Type B pancreatic cell (in vitro differentiated cells): ENCODE results near the gene CASQ1. TPM values are rescaled to one million over a fixed set of nuclear protein-coding genes. Genes with fewer than 3 reads are reported as not detected.

Experiments
- DNase-seq: peaks from one replicate; pipeline ENCODE4 v3.0.0; 2021; ENCODE audit warnings: mixed read lengths; ENCODE audit not compliant: unreplicated experiment; ENCODE audit errors: extremely low spot score
- H3K27ac Mint-ChIP-seq: 2 replicates; pipeline ENCODE4 v1.8.0; 2021; ENCODE audit warnings: mild to moderate bottlenecking, mixed read lengths
- H3K27me3 Mint-ChIP-seq: 2 replicates; pipeline ENCODE4 v1.8.0; 2021; ENCODE audit warnings: mixed read lengths
- H3K36me3 Mint-ChIP-seq: 2 replicates; pipeline ENCODE4 v1.8.0; 2021; ENCODE audit warnings: mixed read lengths
- H3K4me1 Mint-ChIP-seq: one replicate; pipeline ENCODE4 v1.8.0; 2021; ENCODE audit warnings: mixed read lengths; ENCODE audit not compliant: unreplicated experiment
- H3K4me3 Mint-ChIP-seq: 2 replicates; pipeline ENCODE4 v1.8.0; 2021; ENCODE audit warnings: mild to moderate bottlenecking, mixed read lengths
- H3K9me3 Mint-ChIP-seq: 2 replicates; pipeline ENCODE4 v1.8.0; 2021; ENCODE audit warnings: mixed read lengths
- total RNA-seq: library from RNA; stranded (reverse); gene quantifications from 2 replicates; pipeline ENCODE4 v1.2.1, GENCODE V29; 2021; ENCODE audit warnings: low replicate concordance
- TF ChIP-seq, protein P1 (sequence below): fragments of 200-600 bp; sonication (generic); conservative IDR thresholded peaks from 2 replicates; pipeline ENCODE4 v1.5.0; 2021; ENCODE audit warnings: antibody characterized with exemption, mild to moderate bottlenecking

Gene CASQ1
- total RNA-seq, 1 donor from 2014 or later, result 0.46 TPM

DNA sequence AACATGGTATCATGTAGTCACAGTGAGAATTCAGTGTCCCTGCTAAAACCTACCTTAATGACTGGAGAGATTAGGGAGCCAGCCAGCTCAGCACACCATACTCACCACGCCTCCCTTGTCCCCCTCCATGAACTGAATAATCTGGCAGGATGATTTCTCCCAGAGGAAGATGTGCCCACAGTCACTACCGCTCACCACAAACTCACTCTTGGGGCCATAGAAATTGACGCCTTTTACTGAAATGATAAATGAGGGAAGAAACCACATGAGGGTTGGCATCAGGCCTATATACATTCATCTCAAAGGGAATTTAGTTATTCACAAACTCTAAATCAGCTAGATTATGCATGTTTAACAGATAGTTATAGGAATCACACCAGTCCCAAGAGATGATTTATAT is 32.2 kb downstream of the CASQ1 start:
- TF ChIP-seq, protein P1, sequence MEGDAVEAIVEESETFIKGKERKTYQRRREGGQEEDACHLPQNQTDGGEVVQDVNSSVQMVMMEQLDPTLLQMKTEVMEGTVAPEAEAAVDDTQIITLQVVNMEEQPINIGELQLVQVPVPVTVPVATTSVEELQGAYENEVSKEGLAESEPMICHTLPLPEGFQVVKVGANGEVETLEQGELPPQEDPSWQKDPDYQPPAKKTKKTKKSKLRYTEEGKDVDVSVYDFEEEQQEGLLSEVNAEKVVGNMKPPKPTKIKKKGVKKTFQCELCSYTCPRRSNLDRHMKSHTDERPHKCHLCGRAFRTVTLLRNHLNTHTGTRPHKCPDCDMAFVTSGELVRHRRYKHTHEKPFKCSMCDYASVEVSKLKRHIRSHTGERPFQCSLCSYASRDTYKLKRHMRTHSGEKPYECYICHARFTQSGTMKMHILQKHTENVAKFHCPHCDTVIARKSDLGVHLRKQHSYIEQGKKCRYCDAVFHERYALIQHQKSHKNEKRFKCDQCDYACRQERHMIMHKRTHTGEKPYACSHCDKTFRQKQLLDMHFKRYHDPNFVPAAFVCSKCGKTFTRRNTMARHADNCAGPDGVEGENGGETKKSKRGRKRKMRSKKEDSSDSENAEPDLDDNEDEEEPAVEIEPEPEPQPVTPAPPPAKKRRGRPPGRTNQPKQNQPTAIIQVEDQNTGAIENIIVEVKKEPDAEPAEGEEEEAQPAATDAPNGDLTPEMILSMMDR, result no peak
- no peaks in the 10 kb centered on the region for H3K9me3 Mint-ChIP-seq
- peaks cover 4% of the 10 kb centered on the region for H3K4me1 Mint-ChIP-seq
- DNase-seq, result no peak
- no peak overlapping the region for H3K27ac Mint-ChIP-seq
- no peaks in the 10 kb centered on the region for H3K27me3 Mint-ChIP-seq
- peaks cover 14% of the 10 kb centered on the region for H3K36me3 Mint-ChIP-seq
- no peak overlapping the region for H3K4me3 Mint-ChIP-seq

DNA sequence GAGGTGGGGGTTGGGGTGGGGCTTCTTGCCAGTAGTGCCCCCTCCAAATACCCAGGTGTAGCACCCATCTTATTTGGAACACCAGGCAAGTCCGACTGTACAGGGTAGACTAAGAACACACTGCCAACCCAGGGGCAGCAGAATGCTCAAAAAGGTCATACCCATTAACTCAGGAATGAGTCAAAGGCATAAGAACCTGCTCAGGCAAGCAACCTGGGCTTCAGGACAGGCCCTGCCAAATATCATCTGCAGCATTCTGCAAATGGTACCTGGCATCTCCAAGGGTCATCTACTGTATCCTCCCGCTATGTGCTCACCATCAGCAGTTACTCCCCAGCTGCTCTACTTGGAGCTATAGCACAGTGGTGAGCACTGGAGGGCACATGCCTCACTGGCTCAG is 34.2 kb downstream of the CASQ1 start:
- Mint-ChIP-seq H3K27me3 (no peaks in the 10 kb centered on the region), H3K27ac (no peak overlapping the region), H3K36me3 (peaks cover 13% of the 10 kb centered on the region), H3K4me1 (no peaks in the 10 kb centered on the region), H3K9me3 (no peaks in the 10 kb centered on the region), H3K4me3 (no peak overlapping the region)
- TF ChIP-seq, protein P1, result no peak
- DNase-seq, result no peak

GRCh38 chr1:160225345-160225744 is 35.0 kb downstream of the CASQ1 start:
- Mint-ChIP-seq H3K4me3 (no peak overlapping the region), H3K9me3 (no peaks in the 10 kb centered on the region), H3K27me3 (no peaks in the 10 kb centered on the region), H3K4me1 (no peaks in the 10 kb centered on the region), H3K27ac (no peak overlapping the region), H3K36me3 (peaks cover 17% of the 10 kb centered on the region)
- TF ChIP-seq, protein P1, result no peak
- DNase-seq, result no peak

- no peaks in the 10 kb centered on the region for H3K27me3 Mint-ChIP-seq
- TF ChIP-seq, protein P1, result no peak
- peaks cover 18% of the 10 kb centered on the region for H3K36me3 Mint-ChIP-seq
- H3K4me3 Mint-ChIP-seq, result no peak overlapping the region
- no peak overlapping the region for H3K27ac Mint-ChIP-seq
- DNase-seq, result no peak
- H3K9me3 Mint-ChIP-seq, result no peaks in the 10 kb centered on the region
- H3K4me1 Mint-ChIP-seq, result no peaks in the 10 kb centered on the region
Measured at GRCh38 chr1:160226623-160227022, 36.2 kb downstream of the CASQ1 start.

- Mint-ChIP-seq H3K36me3 (peaks cover 17% of the 10 kb centered on the region), H3K27me3 (no peaks in the 10 kb centered on the region), H3K9me3 (no peaks in the 10 kb centered on the region), H3K4me1 (no peaks in the 10 kb centered on the region), H3K27ac (no peak overlapping the region), H3K4me3 (no peak overlapping the region)
- TF ChIP-seq, protein P1, result no peak
- DNase-seq, result no peak
Measured at GRCh38 chr1:160227034-160227433, 36.7 kb downstream of the CASQ1 start.

DNA sequence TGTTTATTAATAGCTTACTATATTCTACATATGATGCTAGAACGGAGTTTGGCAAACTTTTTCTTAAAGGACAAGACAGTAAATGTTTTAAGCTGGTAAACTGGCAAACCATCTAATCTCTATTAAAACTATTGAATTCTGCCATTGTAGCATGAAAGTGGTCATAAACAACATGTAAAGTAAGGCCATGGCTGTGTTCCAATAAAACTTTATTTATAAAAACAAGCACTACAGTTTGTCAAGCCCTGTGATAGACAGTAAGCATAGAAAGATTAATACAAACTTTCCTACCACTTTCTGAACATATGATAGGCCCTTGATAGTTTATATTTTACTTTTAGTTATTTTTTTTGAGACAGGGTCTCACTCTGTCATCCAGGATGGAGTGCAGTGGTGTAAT is 37.2 kb downstream of the CASQ1 start:
- Mint-ChIP-seq H3K4me1 (no peaks in the 10 kb centered on the region), H3K27ac (no peak overlapping the region), H3K36me3 (peaks cover 12% of the 10 kb centered on the region), H3K9me3 (no peaks in the 10 kb centered on the region), H3K27me3 (no peaks in the 10 kb centered on the region), H3K4me3 (no peak overlapping the region)
- DNase-seq, result no peak
- TF ChIP-seq, protein P1, result no peak
